HEK293T (cell line): ENCODE results near the gene CXCL5.

Source experiments
- CTCF ChIA-PET: fragments of 350-600 bp; formaldehyde crosslinking; extraction: SDS; loops from one replicate; lab custom pipeline; 2021; ENCODE audit warnings: antibody characterized with exemption, inconsistent platforms; lab: Yijun Ruan, JAX
- POLR2A ChIA-PET: fragments of 350-600 bp; formaldehyde crosslinking; extraction: SDS; loops from one replicate; lab custom pipeline; 2020; ENCODE audit warnings: antibody characterized with exemption, inconsistent platforms; lab: Yijun Ruan, JAX
- DNase-seq: peaks from one replicate; pipeline ENCODE4 v3.0.0; 2012; ENCODE audit warnings: mixed read lengths; ENCODE audit errors: extremely low spot score
- ARNT ChIP-seq: fragments of 450-650 bp; IDR thresholded peaks from 2 replicates; pipeline ENCODE4 v1.6.1; 2017; ENCODE audit warnings: mild to moderate bottlenecking
- BHLHE40 ChIP-seq: fragments of 450-650 bp; IDR thresholded peaks from 2 replicates; pipeline ENCODE4 v1.6.1; 2016; ENCODE audit warnings: mild to moderate bottlenecking, moderate library complexity, borderline replicate concordance
- CTBP1 ChIP-seq: fragments of 450-650 bp; IDR thresholded peaks from 2 replicates; pipeline ENCODE4 v1.6.1; 2016; ENCODE audit warnings: borderline replicate concordance
- FOXA1 ChIP-seq: fragments of 450-650 bp; IDR thresholded peaks from 2 replicates; pipeline ENCODE4 v1.6.1; 2016; ENCODE audit warnings: mild to moderate bottlenecking
- HDGF ChIP-seq: fragments of 450-650 bp; IDR thresholded peaks from 2 replicates; pipeline ENCODE4 v1.6.1; 2017; ENCODE audit warnings: antibody characterized with exemption, borderline replicate concordance
- L3MBTL2 ChIP-seq: fragments of 450-650 bp; conservative IDR thresholded peaks from 2 replicates; pipeline ENCODE4 v1.6.1; 2016; ENCODE audit warnings: mild to moderate bottlenecking
- LEF1 ChIP-seq: fragments of 450-650 bp; IDR thresholded peaks from 2 replicates; pipeline ENCODE4 v1.6.1; 2017; ENCODE audit warnings: mild to moderate bottlenecking, borderline replicate concordance
- PKNOX1 ChIP-seq: fragments of 450-650 bp; IDR thresholded peaks from 2 replicates; pipeline ENCODE4 v1.6.1; 2016
- SP1 ChIP-seq: fragments of 450-650 bp; IDR thresholded peaks from 2 replicates; pipeline ENCODE4 v1.6.1; 2017
- TARDBP ChIP-seq: fragments of 450-650 bp; IDR thresholded peaks from 2 replicates; pipeline ENCODE4 v1.6.1; 2016

CXCL5 gene

GRCh38 chr4:73948291-73948690 is 50.2 kb downstream of the CXCL5 start:
- ChIA-PET CTCF (no interaction called here), POLR2A (no interaction called here)
- DNase-seq, result no peak
- no peak for TF ChIP-seq LEF1
- no peak for TF ChIP-seq HDGF
- no peak for TF ChIP-seq BHLHE40
- no peak for TF ChIP-seq FOXA1
- TF ChIP-seq SP1, result no peak
- no peak for TF ChIP-seq TARDBP
- no peak for TF ChIP-seq ARNT

GRCh38 chr4:73947239-73947985 is 51.1 kb downstream of the CXCL5 start:
- CTCF ChIA-PET, result interaction anchor here (0.7 to 0.9 kb wide), 2 partner anchors 17 to 727 kb away, joined by 4 to 5 read pairs; no protein-coding TSS in a partner anchor
- no peak for TF ChIP-seq CTBP1
- POLR2A ChIA-PET, result no interaction called here
- DNase-seq, result no peak

- ChIA-PET POLR2A (no interaction called here), CTCF (interaction anchor here (0.6 to 1.3 kb wide), 2 partner anchors 25 to 372 kb away, joined by 4 to 5 read pairs; no protein-coding TSS in a partner anchor)
- DNase-seq, result no peak
- no peak for TF ChIP-seq SP1
- TF ChIP-seq TARDBP, result no peak
- TF ChIP-seq PKNOX1, result no peak
- TF ChIP-seq FOXA1, result no peak
- no peak for TF ChIP-seq CTBP1
- no peak for TF ChIP-seq L3MBTL2
- no peak for TF ChIP-seq LEF1
Observed at GRCh38 chr4:73945674-73946449, 52.6 kb downstream of the CXCL5 start.
